Cortex of kidney (tissue), 1 donor: Measurements from ENCODE around the gene DLEC1.

Experiments used
- DNase-seq: peaks from one replicate; lab custom pipeline; 2025; lab: John Stamatoyannopoulos, UW

Gene DLEC1, protein sequence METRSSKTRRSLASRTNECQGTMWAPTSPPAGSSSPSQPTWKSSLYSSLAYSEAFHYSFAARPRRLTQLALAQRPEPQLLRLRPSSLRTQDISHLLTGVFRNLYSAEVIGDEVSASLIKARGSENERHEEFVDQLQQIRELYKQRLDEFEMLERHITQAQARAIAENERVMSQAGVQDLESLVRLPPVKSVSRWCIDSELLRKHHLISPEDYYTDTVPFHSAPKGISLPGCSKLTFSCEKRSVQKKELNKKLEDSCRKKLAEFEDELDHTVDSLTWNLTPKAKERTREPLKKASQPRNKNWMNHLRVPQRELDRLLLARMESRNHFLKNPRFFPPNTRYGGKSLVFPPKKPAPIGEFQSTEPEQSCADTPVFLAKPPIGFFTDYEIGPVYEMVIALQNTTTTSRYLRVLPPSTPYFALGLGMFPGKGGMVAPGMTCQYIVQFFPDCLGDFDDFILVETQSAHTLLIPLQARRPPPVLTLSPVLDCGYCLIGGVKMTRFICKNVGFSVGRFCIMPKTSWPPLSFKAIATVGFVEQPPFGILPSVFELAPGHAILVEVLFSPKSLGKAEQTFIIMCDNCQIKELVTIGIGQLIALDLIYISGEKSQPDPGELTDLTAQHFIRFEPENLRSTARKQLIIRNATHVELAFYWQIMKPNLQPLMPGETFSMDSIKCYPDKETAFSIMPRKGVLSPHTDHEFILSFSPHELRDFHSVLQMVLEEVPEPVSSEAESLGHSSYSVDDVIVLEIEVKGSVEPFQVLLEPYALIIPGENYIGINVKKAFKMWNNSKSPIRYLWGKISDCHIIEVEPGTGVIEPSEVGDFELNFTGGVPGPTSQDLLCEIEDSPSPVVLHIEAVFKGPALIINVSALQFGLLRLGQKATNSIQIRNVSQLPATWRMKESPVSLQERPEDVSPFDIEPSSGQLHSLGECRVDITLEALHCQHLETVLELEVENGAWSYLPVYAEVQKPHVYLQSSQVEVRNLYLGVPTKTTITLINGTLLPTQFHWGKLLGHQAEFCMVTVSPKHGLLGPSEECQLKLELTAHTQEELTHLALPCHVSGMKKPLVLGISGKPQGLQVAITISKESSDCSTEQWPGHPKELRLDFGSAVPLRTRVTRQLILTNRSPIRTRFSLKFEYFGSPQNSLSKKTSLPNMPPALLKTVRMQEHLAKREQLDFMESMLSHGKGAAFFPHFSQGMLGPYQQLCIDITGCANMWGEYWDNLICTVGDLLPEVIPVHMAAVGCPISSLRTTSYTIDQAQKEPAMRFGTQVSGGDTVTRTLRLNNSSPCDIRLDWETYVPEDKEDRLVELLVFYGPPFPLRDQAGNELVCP (N-terminal part only)

DNA sequence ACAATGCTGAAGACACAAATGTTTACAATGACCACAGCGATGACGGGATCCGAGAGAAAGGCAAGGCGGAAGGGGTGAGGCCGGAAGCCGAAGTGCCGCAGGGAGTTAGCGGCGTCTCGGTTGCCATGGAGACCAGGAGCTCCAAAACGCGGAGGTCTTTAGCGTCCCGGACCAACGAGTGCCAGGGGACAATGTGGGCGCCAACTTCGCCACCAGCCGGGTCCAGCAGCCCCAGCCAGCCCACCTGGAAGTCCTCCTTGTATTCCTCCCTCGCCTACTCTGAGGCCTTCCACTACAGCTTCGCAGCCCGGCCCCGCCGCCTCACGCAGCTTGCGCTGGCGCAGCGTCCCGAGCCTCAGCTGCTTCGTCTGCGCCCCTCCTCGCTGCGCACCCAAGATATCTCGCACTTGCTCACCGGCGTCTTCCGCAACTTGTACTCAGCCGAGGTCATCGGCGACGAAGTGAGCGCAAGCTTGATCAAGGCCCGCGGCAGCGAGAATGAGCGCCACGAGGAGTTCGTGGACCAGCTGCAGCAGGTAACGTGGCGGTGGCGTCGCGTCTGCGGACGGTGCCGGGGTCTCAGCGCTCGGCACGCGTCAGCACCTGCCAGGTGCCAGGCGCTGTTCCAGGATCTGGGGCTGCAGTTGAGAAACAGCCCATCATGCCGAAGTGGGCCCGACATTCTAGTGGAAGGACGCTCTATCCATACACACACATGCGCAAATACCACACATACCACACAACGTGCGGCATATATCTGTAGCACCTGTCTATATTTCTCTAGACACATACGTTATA is at the start of gene DLEC1:
Gene DLEC1 (plus strand): TSS at position 108 of the 798 bp plus-strand sequence. CDS start 18 bp downstream, at position 126.
- DNase-seq, result no peak

DNA sequence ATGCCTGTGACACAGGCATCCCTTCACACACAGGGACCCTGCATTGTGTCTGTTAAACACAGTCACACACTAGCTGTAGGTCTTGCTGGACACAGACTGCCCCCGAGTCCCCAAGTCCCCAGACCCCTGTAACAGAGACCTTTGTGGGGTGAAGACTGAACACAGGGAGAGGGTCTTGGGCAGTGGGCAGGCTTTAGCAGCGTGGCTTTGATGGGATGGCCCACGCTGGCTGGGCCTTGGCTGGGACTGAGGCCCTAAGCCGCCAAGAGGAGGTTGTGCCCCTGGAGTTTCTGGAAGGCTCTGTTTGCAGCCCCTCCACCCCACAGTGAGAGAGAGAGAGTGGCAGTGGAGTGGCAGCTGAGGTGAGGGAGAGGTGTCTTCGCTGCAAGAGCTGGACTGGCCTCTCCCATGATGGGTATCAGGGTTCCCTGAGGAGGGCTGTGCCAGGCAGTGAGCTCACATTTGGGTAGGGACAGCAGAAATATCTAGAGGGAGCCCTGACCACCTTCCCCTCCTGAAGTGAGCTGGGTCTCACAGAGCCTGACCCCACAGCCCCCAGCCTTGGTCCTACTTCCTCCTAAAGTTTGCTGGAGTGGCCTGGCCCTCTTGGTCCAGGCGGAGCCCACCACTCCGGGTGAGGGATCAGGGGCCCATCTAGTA is 49.1 kb upstream of the DLEC1 start:
- DNase-seq, result no peak

DNA sequence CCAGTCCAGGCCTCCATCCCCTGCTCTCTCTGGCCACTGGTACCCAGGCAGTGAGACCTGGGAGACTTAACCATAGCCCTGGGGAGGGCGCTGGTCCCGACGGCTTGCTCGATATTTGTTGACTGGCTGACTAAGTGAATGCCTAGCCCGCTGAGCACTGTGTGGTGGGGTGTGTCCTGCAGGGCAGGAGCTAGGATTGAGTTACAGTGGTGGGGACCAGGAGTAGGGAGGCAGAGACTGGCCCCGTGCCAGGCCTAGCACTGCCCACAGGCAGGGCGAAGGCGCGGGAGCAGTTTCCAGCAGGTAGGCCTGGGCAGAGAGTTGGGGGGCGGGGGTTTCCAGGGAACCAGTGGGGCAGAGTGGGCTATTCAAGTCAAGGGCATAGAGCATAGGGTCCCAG is 48.5 kb upstream of the DLEC1 start, which contains the start of gene VILL:
Gene VILL (plus strand): TSS at position 260 of the 400 bp plus-strand sequence. CDS start 2,887 bp downstream, outside the sequence.
- no peak for DNase-seq

DNA sequence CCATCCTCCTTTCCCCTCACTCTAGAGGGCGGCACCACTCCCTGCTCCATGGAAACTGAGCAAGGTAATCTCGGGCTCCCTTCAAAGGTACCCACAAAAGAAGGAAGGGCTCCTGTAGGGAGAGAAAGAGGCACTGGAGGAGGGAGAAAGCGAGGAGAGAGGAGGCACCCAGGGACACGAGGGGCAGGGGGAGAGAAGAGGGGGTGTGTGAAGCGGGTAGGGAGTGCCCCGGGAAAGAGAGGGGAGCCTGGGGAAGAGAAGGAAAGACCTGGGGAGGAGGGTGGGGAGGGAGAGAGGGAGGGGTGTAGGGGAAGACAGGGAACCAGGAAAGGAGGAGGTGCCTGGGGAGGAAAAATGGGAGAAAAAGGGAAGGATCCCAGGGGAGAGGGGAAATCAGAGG is 47.9 kb upstream of the DLEC1 start:
- DNase-seq, result no peak

GRCh38 chr3:37991823-37992222 is 47.2 kb upstream of the DLEC1 start:
- DNase-seq, result no peak

DNA sequence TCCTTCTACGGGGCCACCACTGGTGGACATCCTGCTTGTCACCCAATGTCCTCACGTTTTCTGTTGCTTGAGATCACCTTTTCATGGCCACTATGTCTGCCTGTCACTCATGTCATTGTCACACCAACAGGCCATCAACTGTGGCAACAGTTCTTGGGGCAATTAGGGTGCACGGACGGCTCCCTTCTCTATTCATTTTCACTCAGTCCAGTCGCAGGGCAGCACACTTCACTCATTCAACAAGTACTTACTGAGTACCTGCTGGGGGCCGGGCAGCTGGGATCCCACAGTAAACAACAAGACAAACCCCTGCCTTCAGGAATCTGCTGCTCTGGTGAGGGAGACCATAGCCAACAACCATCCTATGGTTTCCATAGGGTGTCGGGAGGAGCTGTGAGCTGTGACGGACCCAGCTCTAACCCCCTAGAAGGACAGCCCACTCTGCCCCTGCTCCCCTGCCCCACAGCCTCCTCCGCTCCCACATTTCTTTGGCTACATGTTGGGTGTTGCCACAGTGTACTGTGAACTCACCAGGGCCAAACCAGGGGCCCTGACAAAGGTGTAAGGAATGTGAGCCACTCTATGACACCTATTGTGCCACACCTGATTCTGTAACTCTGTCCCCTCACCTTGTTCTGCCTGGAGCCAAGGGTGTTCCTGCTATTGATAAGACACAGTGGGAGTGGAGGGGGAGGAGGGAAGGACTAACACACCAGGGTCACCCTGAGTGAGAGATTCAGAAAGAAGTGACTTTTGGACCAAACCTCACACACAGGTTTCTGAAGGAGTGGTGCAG is 46.5 kb upstream of the DLEC1 start:
- DNase-seq, result no peak

GRCh38 chr3:37993067-37993455 is 45.9 kb upstream of the DLEC1 start:
- DNase-seq, result no peak

GRCh38 chr3:37993460-37993819 is 45.6 kb upstream of the DLEC1 start:
- no peak for DNase-seq

DNA sequence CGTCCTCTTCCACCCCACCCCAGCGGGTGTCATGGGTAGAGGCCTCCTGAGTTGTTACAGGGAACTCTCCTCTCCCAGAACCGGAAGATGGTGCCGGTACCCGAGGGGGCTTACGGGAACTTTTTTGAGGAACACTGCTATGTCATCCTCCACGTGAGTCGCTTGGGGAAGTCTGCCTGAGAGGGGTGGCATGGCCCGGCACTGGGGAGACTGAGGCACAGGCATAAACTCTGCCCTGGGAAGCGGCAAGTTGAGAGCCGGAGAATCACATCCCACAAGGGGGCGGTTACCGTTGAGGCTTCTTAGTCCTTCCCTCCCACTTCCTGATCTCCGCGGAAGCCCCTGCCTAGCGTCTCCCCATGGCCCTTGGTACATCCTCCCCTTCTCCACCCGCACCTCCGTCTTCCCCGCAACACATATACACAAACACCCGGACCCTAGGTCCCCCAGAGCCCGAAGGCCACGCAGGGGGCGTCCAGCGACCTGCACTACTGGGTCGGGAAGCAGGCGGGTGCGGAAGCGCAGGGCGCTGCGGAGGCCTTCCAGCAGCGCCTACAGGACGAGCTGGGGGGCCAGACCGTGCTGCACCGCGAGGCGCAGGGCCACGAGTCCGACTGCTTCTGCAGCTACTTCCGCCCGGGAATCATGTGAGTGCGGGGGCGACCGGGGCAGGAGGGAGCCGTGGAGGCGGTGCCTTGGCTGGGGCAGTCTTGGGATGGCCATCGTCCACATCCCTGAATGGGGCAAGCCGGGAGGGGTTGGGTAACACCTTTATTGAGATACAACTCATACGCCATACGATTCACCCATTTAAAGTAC is 45.0 kb upstream of the DLEC1 start:
- no peak for DNase-seq

DNA sequence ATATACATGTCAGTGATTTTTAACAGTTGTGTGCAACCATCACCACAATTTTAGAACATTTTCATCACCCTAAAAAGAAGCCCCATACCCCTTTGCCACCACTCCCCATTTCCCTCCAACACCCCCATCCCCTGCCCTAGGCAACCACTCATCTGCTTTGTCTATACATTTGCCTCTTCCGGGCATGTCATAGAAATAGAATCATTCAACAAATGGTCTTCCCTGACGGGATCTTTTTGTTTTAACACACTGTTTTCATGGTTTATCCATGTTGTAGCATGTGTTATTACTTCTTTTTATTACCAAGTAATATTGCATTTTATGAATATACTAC is 44.4 kb upstream of the DLEC1 start:
- DNase-seq, result no peak

DNA sequence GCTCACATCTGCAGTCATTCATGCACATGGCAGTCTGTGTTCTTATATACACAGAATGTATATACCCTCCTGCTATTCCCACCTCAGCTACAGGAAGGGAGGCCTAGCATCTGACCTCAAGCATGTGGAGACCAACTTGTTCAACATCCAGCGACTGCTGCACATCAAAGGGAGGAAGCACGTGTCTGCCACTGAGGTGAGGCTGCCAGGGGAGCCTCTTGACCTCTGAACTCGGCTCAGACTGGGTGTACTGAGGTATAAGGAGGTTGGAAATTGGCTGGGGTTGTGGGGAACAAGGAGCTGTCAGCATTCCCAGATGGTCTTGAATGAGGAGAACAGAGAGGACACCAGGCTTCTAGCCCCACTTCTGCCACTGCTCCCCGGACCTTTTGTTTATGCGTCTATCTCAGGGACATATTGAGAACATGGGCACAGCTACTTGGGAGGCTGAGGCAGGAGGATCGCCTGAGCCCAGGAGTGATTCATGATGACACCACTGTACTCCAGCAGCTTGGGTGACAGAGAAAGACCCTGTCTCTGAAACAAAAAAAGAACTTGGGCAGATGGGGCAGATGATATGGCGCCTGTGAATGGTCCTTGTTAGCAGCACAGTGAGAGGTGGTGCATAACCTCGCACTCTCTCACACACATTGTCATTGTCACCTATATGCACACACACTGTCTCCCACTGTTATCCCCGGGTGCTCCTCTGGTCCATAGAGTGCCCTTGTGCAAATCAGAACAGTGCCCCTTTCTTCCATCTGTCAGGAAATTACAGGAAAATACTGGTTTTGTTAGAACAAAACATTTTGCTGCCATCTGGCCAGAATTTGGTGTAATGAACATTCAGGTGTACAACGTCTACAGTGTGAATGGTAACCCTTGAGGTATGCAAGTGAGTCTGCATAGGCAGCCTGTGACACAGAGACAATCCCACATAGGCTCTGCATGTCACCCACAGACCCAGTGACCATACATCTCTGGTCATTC is 43.1 kb upstream of the DLEC1 start:
- no peak for DNase-seq

DNA sequence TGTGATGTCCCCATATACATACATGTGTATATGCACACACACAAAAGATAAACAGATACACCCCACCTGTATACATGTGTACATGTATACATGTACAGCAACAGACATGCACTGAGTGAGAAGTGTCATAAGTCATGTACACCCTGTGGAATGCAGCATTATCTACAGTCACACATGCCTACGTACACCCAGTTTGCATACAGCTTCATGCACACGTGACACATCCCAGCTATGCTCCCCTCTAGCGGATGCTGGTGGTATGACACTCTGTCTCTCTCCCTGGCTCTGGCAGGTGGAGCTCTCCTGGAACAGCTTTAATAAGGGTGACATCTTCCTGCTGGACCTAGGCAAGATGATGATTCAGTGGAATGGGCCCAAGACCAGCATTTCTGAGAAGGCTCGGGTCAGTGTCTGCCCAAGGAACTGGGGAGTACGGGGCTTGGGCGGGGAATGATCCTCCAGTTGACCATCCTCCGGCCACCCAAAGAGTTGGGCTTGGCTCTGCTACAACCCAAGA is 42.2 kb upstream of the DLEC1 start:
- DNase-seq, result no peak

DNA sequence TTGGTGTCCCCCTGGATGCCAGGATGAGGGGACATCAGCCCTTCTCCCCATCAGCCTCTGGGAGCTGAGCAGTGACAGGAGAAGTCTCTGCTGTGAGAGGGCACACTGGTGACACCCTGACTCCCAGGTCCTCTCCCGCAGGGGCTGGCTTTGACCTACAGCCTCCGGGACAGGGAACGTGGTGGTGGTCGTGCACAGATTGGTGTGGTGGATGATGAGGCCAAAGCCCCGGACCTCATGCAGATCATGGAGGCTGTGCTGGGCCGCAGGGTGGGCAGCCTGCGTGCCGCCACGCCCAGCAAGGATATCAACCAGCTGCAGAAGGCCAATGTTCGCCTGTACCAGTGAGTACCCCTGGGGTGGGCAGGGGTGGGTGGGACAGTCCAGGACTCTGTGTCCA is 41.7 kb upstream of the DLEC1 start:
- DNase-seq, result no peak

DNA sequence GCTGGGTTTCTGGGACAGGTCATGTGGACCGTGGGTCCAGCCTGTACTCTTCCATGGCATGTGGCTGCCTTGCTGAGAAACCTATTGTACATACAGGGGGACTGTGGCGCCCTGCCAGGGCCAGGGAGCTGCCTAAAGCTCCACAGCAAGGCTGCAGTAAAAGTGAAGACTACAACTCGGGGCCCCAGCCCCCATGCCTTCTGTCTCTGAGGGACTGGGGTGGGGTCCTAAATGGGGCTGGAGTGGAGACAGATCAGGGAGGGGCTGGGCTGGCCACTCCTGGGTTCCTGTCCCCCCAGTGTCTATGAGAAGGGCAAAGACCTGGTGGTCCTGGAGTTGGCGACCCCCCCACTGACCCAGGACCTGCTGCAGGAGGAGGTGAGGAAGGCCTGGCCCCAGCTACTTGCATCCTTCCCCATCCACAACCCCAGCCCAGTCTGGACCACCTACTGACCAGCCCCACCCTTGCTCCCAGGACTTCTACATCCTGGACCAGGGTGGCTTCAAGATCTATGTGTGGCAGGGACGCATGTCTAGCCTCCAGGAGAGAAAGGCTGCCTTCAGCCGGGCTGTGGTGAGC is 41.1 kb upstream of the DLEC1 start:
- no peak for DNase-seq

- no peak for DNase-seq
These were observed 39.2 kb upstream of the DLEC1 start for GRCh38 chr3:37999836-38000235.

GRCh38 chr3:38000242-38000916 is 38.6 kb upstream of the DLEC1 start:
- no peak for DNase-seq
